Caco-2 (cell line): ENCODE data around the gene METTL5. TPM values are rescaled to one million over a fixed set of nuclear protein-coding genes. Genes with fewer than 3 reads are reported as not detected.

ENCODE experiments used
- BruUV-seq: library from RNA; stranded (reverse); fragments of 400-500 nt; replicated peaks from 2 replicates; lab custom pipeline; 2021; lab: Mats Ljungman, UMichigan
- CTCF ChIA-PET: fragments of 300-600 bp; sonication (Branson Sonifier 250); formaldehyde crosslinking; loops from one replicate; lab custom pipeline; 2022; ENCODE audit warnings: antibody characterized with exemption; lab: Charles Lee
- POLR2A ChIA-PET: fragments of 300-600 bp; sonication (Branson Sonifier 250); formaldehyde crosslinking; loops from one replicate; lab custom pipeline; 2022; ENCODE audit warnings: antibody characterized with exemption; lab: Charles Lee
- DNase-seq, 2 experiments: peaks; one replicate each; pipeline versions ENCODE4 v3.0.0 to v3.0.0-alpha.2; 2020 to 2022
- H3K27me3 ChIP-seq: replicated peaks from 2 replicates; pipeline ENCODE4 v1.6.0; 2011; ENCODE audit warnings: low read length; ENCODE audit not compliant: control insufficient read depth, insufficient read depth
- H3K36me3 ChIP-seq: 2 replicates; pipeline ENCODE4 v1.5.1; 2011; ENCODE audit warnings: low read length; ENCODE audit not compliant: control insufficient read depth, insufficient read depth
- H3K4me1 ChIP-seq: fragments of 250-450 bp; sonication (Bioruptor Pico); 2 replicates; pipeline ENCODE4 v1.5.1; 2020; ENCODE audit warnings: mild to moderate bottlenecking
- H3K4me3 ChIP-seq: 2 replicates; pipeline ENCODE4 v1.5.1; 2011; ENCODE audit warnings: low read depth, mild to moderate bottlenecking, control low read depth, low read length
- H3K9me3 ChIP-seq: fragments of 250-450 bp; sonication (Bioruptor Pico); 2 replicates; pipeline ENCODE4 v1.5.1; 2020; ENCODE audit warnings: mild to moderate bottlenecking, moderate library complexity
- H3K27ac Mint-ChIP-seq: one replicate; pipeline ENCODE4 v1.8.0; 2022; ENCODE audit warnings: mixed read lengths; ENCODE audit not compliant: unreplicated experiment
- H3K27me3 Mint-ChIP-seq: one replicate; pipeline ENCODE4 v1.8.0; 2022; ENCODE audit warnings: mixed read lengths; ENCODE audit not compliant: insufficient read depth, unreplicated experiment
- H3K36me3 Mint-ChIP-seq: one replicate; pipeline ENCODE4 v1.8.0; 2022; ENCODE audit warnings: mild to moderate bottlenecking, mixed read lengths; ENCODE audit not compliant: insufficient read depth, unreplicated experiment
- H3K4me1 Mint-ChIP-seq: one replicate; pipeline ENCODE4 v1.8.0; 2022; ENCODE audit warnings: low read depth, mixed read lengths; ENCODE audit not compliant: unreplicated experiment
- H3K4me3 Mint-ChIP-seq: one replicate; pipeline ENCODE4 v1.8.0; 2022; ENCODE audit warnings: mild to moderate bottlenecking, moderate library complexity, mixed read lengths; ENCODE audit not compliant: unreplicated experiment
- H3K9me3 Mint-ChIP-seq: one replicate; pipeline ENCODE4 v1.8.0; 2022; ENCODE audit warnings: mixed read lengths; ENCODE audit not compliant: unreplicated experiment
- intact Hi-C: fragments of 100-400 bp; cut with micrococcal nuclease; formaldehyde crosslinking; loops from one replicate; pipeline ENCODE4 v1.10.0; 2022; ENCODE audit not compliant: unreplicated experiment
- total RNA-seq: library from RNA; stranded (reverse); gene quantifications from 2 replicates; pipeline ENCODE4 v1.2.3, GENCODE V29; 2022
- TF ChIP-seq, protein P1 (sequence below), 2 experiments: fragments of 200-600 bp in 1 of 2; IDR thresholded peaks; 1 replicate in 1 of 2; 2 replicates in 1 of 2; pipeline versions ENCODE4 v1.5.1 to v1.8.0; 2011 to 2022; ENCODE audit warnings: antibody characterized with exemption in 1 of 2, control low read depth in 1 of 2, inconsistent platforms in 1 of 2, low read depth in 1 of 2, low read length in 1 of 2, mild to moderate bottlenecking in 1 of 2, moderate library complexity in 1 of 2; ENCODE audit not compliant: insufficient read depth in 1 of 2, severe bottlenecking in 1 of 2, unreplicated experiment in 1 of 2

The METTL5 gene
- total RNA-seq, 1 experiment from 2014 or later, result 82.4 TPM

DNA sequence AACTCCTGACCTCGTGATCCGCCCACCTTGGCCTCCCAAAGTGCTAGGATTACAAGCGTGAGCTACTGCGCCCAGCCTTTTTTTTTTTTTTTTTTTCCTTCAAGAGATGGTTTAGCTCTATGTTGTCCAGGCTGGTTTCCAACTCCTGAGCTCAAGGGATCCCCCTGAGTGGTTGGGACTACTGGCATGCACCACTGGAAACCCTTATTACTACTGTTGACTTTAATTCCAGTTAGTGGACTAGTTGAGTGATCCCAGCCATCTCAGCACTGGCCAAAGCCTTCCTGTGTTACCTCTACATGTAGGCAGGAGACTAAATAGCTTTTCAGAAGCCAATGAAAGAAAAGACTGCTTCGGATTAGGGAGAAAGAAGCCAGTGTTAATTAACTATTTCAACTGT, 34.1 kb downstream of the METTL5 start:
- no peaks in the 10 kb centered on the region for H3K36me3 ChIP-seq
- Mint-ChIP-seq H3K27me3 (no peaks in the 10 kb centered on the region), H3K4me3 (no peak overlapping the region), H3K9me3 (peaks cover 12% of the 10 kb centered on the region), H3K36me3 (no peaks in the 10 kb centered on the region), H3K27ac (no peak overlapping the region), H3K4me1 (no peaks in the 10 kb centered on the region)
- TF ChIP-seq, protein P1, sequence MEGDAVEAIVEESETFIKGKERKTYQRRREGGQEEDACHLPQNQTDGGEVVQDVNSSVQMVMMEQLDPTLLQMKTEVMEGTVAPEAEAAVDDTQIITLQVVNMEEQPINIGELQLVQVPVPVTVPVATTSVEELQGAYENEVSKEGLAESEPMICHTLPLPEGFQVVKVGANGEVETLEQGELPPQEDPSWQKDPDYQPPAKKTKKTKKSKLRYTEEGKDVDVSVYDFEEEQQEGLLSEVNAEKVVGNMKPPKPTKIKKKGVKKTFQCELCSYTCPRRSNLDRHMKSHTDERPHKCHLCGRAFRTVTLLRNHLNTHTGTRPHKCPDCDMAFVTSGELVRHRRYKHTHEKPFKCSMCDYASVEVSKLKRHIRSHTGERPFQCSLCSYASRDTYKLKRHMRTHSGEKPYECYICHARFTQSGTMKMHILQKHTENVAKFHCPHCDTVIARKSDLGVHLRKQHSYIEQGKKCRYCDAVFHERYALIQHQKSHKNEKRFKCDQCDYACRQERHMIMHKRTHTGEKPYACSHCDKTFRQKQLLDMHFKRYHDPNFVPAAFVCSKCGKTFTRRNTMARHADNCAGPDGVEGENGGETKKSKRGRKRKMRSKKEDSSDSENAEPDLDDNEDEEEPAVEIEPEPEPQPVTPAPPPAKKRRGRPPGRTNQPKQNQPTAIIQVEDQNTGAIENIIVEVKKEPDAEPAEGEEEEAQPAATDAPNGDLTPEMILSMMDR (IDR thresholded peaks at IDR 0.05; ENCODE audit: insufficient read depth in 1 of 2, low read depth in 1 of 2, low read length in 1 of 2, severe bottlenecking in 1 of 2, unreplicated experiment in 1 of 2), result no peak
- no peaks in the 10 kb centered on the region for H3K4me1 ChIP-seq
- no TSS peak for BruUV-seq
- peaks cover 4% of the 10 kb centered on the region; the same call in 1 of the 2 replicates for H3K9me3 ChIP-seq
- DNase-seq, result no peak
- ChIA-PET CTCF (interaction anchor here (0.6 to 1.1 kb wide), 2 partner anchors 20 to 532 kb away, joined by 5 to 9 read pairs; no protein-coding TSS in a partner anchor), POLR2A (no interaction called here)
- no peaks in the 10 kb centered on the region for H3K27me3 ChIP-seq
- no peak overlapping the region for H3K4me3 ChIP-seq
- intact Hi-C loops, result no loop called here

DNA sequence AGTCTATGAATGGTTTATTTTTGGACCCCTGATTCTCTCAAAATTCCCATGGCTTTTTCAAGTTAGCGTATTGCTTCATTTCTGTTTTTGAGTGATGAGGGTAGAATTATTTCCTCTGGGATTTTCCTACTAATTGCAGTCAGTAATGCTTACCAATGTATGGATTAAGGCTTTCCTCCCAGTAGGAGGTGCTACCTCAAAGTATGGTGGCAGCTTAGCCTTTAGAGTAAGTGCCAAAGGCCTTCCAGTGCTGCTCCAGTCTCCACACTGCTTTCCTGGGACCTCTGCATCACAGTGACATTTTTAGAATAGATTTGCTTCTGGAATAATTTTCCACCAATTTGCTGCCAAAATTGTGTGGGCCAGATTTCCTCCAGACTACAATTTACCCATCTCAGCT, 42.2 kb downstream of the METTL5 start:
- H3K9me3 ChIP-seq, result no peaks in the 10 kb centered on the region
- no peak for DNase-seq
- H3K4me1 Mint-ChIP-seq, result no peaks in the 10 kb centered on the region
- ChIA-PET CTCF (no interaction called here), POLR2A (no interaction called here)
- TF ChIP-seq, protein P1 (IDR thresholded peaks at IDR 0.05; ENCODE audit: insufficient read depth in 1 of 2, low read depth in 1 of 2, low read length in 1 of 2, severe bottlenecking in 1 of 2, unreplicated experiment in 1 of 2), result no peak
- no peaks in the 10 kb centered on the region for H3K36me3 Mint-ChIP-seq
- intact Hi-C loops, result no loop called here
- no peak overlapping the region for H3K27ac Mint-ChIP-seq
- no peak overlapping the region for H3K4me3 ChIP-seq
- H3K36me3 ChIP-seq, result no peaks in the 10 kb centered on the region
- no peaks in the 10 kb centered on the region for H3K4me1 ChIP-seq
- BruUV-seq, result no TSS peak
- no peaks in the 10 kb centered on the region for H3K27me3 ChIP-seq
- no peaks in the 10 kb centered on the region for H3K9me3 Mint-ChIP-seq
- no peaks in the 10 kb centered on the region for H3K27me3 Mint-ChIP-seq
- no peak overlapping the region for H3K4me3 Mint-ChIP-seq

DNA sequence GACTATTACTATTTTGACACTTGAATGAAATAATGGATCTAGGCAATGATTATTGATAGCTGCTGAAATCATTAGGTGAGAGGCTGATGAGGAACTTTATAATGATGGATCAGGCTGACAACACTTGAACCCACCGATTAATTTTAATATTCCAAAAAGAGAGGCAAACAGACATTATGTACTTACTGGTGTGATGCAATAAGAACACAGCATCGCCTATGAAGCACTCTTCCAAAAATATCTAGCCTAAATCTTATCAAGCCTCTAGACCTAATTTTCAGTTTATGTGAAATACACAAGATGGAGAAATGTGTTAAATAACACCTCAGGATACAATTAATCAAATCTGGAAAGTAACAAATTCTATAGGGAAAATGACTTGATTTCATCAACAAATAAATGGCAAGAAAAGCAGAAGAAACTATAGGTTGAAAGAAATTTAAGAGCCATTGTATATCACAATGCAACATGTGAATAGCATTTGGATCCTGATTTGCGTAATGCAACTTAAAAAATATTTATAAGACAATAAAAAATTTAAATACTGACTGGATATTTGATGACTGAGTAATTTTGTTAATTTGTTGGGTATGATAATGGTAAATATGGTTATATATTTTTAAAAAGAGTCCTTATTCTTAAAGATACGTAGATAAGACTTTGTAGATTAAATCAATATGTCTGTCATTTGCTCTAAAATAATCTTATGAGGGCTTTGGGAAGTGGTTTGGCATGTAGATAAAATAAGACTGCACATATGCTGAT, 43.3 kb downstream of the METTL5 start:
- Histone ChIP-seq H3K27me3 (no peaks in the 10 kb centered on the region), H3K4me3 (no peak overlapping the region), H3K36me3 (no peaks in the 10 kb centered on the region), H3K9me3 (no peaks in the 10 kb centered on the region), H3K4me1 (no peaks in the 10 kb centered on the region)
- no peak for DNase-seq
- POLR2A ChIA-PET, result no interaction called here
- no peak overlapping the region for H3K27ac Mint-ChIP-seq
- no peaks in the 10 kb centered on the region for H3K4me1 Mint-ChIP-seq
- no TSS peak for BruUV-seq
- no peaks in the 10 kb centered on the region for H3K36me3 Mint-ChIP-seq
- no peaks in the 10 kb centered on the region for H3K9me3 Mint-ChIP-seq
- CTCF ChIA-PET, result no interaction called here
- no peak overlapping the region for H3K4me3 Mint-ChIP-seq
- no peaks in the 10 kb centered on the region for H3K27me3 Mint-ChIP-seq
- intact Hi-C loops, result no loop called here
- TF ChIP-seq, protein P1 (IDR thresholded peaks at IDR 0.05; ENCODE audit: insufficient read depth in 1 of 2, low read depth in 1 of 2, low read length in 1 of 2, severe bottlenecking in 1 of 2, unreplicated experiment in 1 of 2), result no peak
